Measurements from ENCODE around the gene KPNA2. TPM values are rescaled to one million over a fixed set of nuclear protein-coding genes. Genes with fewer than 3 reads are reported as not detected.
"Not testable (repeated sequence)": the region's sequence is repeated elsewhere in the genome, so short reads cannot be mapped to it uniquely, and the experiment has no call there.

KPNA2 gene
- 100 to 1,000 TPM in 4 of 8 experiments, 10 to 100 TPM in 4; 62.3 to 337 (median 147) TPM for total RNA-seq

GRCh38 chr17:68035523-68036303 is at the start of gene KPNA2:
Gene KPNA2 (plus strand): TSS chr17:68035735. CDS start chr17:68037133, 1,398 bp downstream.
- Histone ChIP-seq H3K4me1 (replicated peaks in 1 of 2) (peaks cover 0 to 19% of the 10 kb centered on the region in 2 donors), H3K4me3 (peak within 1 kb of the TSS; percentile 79 to 98 (median 96)), H3K27ac (peak within 1 kb of the TSS; percentile 88 to 93)
- 0% methylated on average over 3 to 16 of the region's 72 CpGs; no CpG with 5 or more reads in 5 of the 10 experiments for WGBS, 10 experiments
- in situ Hi-C loops (cut with MboI; ENCODE audit: low pct_unique_long_range_greater_than_20kb in 2 of 9, low sequenced_read_pairs in 9 of 9, unreplicated experiment in 9 of 9): no loop called here
- ATAC-seq (replicated peaks in 6 of 8): peak; percentile 85 to 94 (median 92)

- in situ Hi-C loops (cut with MboI; ENCODE audit: low pct_unique_long_range_greater_than_20kb in 2 of 9, low sequenced_read_pairs in 9 of 9, unreplicated experiment in 9 of 9): no loop called here
- WGBS, 10 experiments: 82 to 100% (median 97%) methylated on average over 1 to 4 of the region's 4 CpGs
Measured at GRCh38 chr17:67990909-67991308, 44.6 kb upstream of the KPNA2 start.

GRCh38 chr17:67992548-67993152 is 42.9 kb upstream of the KPNA2 start:
- in situ Hi-C loops (cut with MboI; ENCODE audit: low pct_unique_long_range_greater_than_20kb in 2 of 9, low sequenced_read_pairs in 9 of 9, unreplicated experiment in 9 of 9): no loop called here
- Histone ChIP-seq H3K4me3 (peak overlapping the region; percentile 63 to 76 (median 71)), H3K27ac (peak overlapping the region; percentile 73 to 91), H3K4me1 (replicated peaks in 1 of 2) (peaks cover 3 to 13% of the 10 kb centered on the region in 2 donors)
- no peak for ATAC-seq (replicated peaks in 6 of 8)
- WGBS, 10 experiments: 11 to 50% (median 13%) methylated on average over 1 to 14 of the region's 18 CpGs; no CpG with 5 or more reads in 3 of the 10 experiments

More at GRCh38 chr17:67990909-67991308, 44.6 kb upstream of the KPNA2 start:
- Histone ChIP-seq H3K27ac (no peak overlapping the region), H3K4me3 (no peak overlapping the region), H3K4me1 (replicated peaks in 1 of 2) (peaks cover 3 to 13% of the 10 kb centered on the region in 2 donors)
- ATAC-seq (replicated peaks in 6 of 8): no peak

GRCh38 chr17:67993153-67993997 is 42.2 kb upstream of the KPNA2 start:
- Histone ChIP-seq H3K27ac (peak overlapping the region; percentile 73 to 91), H3K4me1 (replicated peaks in 1 of 2) (peaks cover 3 to 13% of the 10 kb centered on the region in 2 donors), H3K4me3 (peak overlapping the region; percentile 63 to 76 (median 71))
- in situ Hi-C loops (cut with MboI; ENCODE audit: low pct_unique_long_range_greater_than_20kb in 2 of 9, low sequenced_read_pairs in 9 of 9, unreplicated experiment in 9 of 9): no loop called here
- 0% methylated on average over 3 to 31 of the region's 144 CpGs; no CpG with 5 or more reads in 7 of the 10 experiments for WGBS, 10 experiments
- peak; percentile 69 to 90 (median 84) for ATAC-seq (replicated peaks in 6 of 8)

GRCh38 chr17:67993998-67994361 is 41.6 kb upstream of the KPNA2 start:
- peaks cover 3 to 13% of the 10 kb centered on the region in 2 donors for H3K4me1 ChIP-seq (replicated peaks in 1 of 2)
- H3K4me3 ChIP-seq: peak overlapping the region; percentile 63 to 76 (median 71)
- peak in 3 of 8 experiments; percentile 3 to 11 (median 6) for ATAC-seq (replicated peaks in 6 of 8)
- in situ Hi-C loops (cut with MboI; ENCODE audit: low pct_unique_long_range_greater_than_20kb in 2 of 9, low sequenced_read_pairs in 9 of 9, unreplicated experiment in 9 of 9): no loop called here
- peak overlapping the region; percentile 73 to 91 for H3K27ac ChIP-seq
- WGBS, 10 experiments: 7% methylated on average over 9 of the region's 21 CpGs; no CpG with 5 or more reads in 9 of the 10 experiments

- in situ Hi-C loops (cut with MboI; ENCODE audit: low pct_unique_long_range_greater_than_20kb in 2 of 9, low sequenced_read_pairs in 9 of 9, unreplicated experiment in 9 of 9): no loop called here
- Histone ChIP-seq H3K4me1 (replicated peaks in 1 of 2) (peaks cover 3 to 13% of the 10 kb centered on the region in 2 donors), H3K4me3 (peak overlapping the region; percentile 34 to 73 (median 63)), H3K27ac (no peak overlapping the region)
- 0 to 48% (median 12%) methylated on average over 1 to 8 of the region's 9 CpGs; no CpG with 5 or more reads in 2 of the 10 experiments for WGBS, 10 experiments
- peak in 3 of 8 experiments; percentile 1 to 5 (median 2) for ATAC-seq (replicated peaks in 6 of 8)
Measured at GRCh38 chr17:67994817-67995569, 40.5 kb upstream of the KPNA2 start.

- Histone ChIP-seq H3K27ac (no peak overlapping the region), H3K4me3 (peak overlapping the region; percentile 29 to 73 (median 43)), H3K4me1 (replicated peaks in 1 of 2) (peaks cover 3 to 13% of the 10 kb centered on the region in 2 donors)
- ATAC-seq (replicated peaks in 6 of 8): peak in 6 of 8 experiments; percentile 1 to 11 (median 4)
- 0 to 20% (median 0%) methylated on average over 1 to 6 of the region's 43 CpGs; no CpG with 5 or more reads in 6 of the 10 experiments for WGBS, 10 experiments
- in situ Hi-C loops (cut with MboI; ENCODE audit: low pct_unique_long_range_greater_than_20kb in 2 of 9, low sequenced_read_pairs in 9 of 9, unreplicated experiment in 9 of 9): no loop called here
Measured at GRCh38 chr17:67995570-67996263, 39.8 kb upstream of the KPNA2 start.

- Histone ChIP-seq H3K4me1 (replicated peaks in 1 of 2) (peaks cover 3 to 13% of the 10 kb centered on the region in 2 donors), H3K4me3 (peak within 1 kb of the TSS; percentile 29 to 73 (median 43))
- in situ Hi-C loops (cut with MboI; ENCODE audit: low pct_unique_long_range_greater_than_20kb in 2 of 9, low sequenced_read_pairs in 9 of 9, unreplicated experiment in 9 of 9); H3K27ac ChIP-seq: not testable (repeated sequence)
- WGBS, 10 experiments: 0 to 100% (median 69%) methylated on average over 1 to 7 of the region's 25 CpGs; no CpG with 5 or more reads in 3 of the 10 experiments
- ATAC-seq (replicated peaks in 6 of 8): peak in 4 of 8 experiments; percentile 0 to 1 (median 0)
Measured at GRCh38 chr17:67996301-67997171, 39.0 kb upstream of the KPNA2 start, which contains the start of gene C17orf58. Gene C17orf58 (minus strand): TSS chr17:67996469. CDS start chr17:67996198, 271 bp downstream.

GRCh38 chr17:67998466-67998865 is 37.1 kb upstream of the KPNA2 start:
- ATAC-seq (replicated peaks in 6 of 8): no peak
- peaks cover 3 to 7% of the 10 kb centered on the region in 2 donors for H3K4me1 ChIP-seq (replicated peaks in 1 of 2)
- WGBS, 10 experiments: 14 to 100% (median 80%) methylated on average over 1 to 2 of the region's 2 CpGs; no CpG with 5 or more reads in 3 of the 10 experiments
- H3K4me3 ChIP-seq: no peak overlapping the region
- in situ Hi-C loops (cut with MboI; ENCODE audit: low pct_unique_long_range_greater_than_20kb in 2 of 9, low sequenced_read_pairs in 9 of 9, unreplicated experiment in 9 of 9): no loop called here
- no peak overlapping the region for H3K27ac ChIP-seq

- in situ Hi-C loops (cut with MboI; ENCODE audit: low pct_unique_long_range_greater_than_20kb in 2 of 9, low sequenced_read_pairs in 9 of 9, unreplicated experiment in 9 of 9): no loop called here
- Histone ChIP-seq H3K4me1 (replicated peaks in 1 of 2) (peaks cover 3 to 7% of the 10 kb centered on the region in 2 donors), H3K27ac (no peak overlapping the region), H3K4me3 (no peak overlapping the region)
- ATAC-seq (replicated peaks in 6 of 8): no peak
- 88 to 100% (median 93%) methylated on average over 2 to 3 of the region's 3 CpGs; no CpG with 5 or more reads in 3 of the 10 experiments for WGBS, 10 experiments
Measured at GRCh38 chr17:67999291-67999911, 36.1 kb upstream of the KPNA2 start.

Measured in motor neuron (in vitro differentiated cells).